ENCODE data around the gene CCDC142. TPM values are rescaled to one million over a fixed set of nuclear protein-coding genes. Genes with fewer than 3 reads are reported as not detected.
A peak's percentile ranks its signal among the peaks of the same experiment; 100 is the strongest.

CCDC142 gene
- total RNA-seq, 4 donors from 2014 or later: 6.5 to 24.6 (median 14.5) TPM

DNA sequence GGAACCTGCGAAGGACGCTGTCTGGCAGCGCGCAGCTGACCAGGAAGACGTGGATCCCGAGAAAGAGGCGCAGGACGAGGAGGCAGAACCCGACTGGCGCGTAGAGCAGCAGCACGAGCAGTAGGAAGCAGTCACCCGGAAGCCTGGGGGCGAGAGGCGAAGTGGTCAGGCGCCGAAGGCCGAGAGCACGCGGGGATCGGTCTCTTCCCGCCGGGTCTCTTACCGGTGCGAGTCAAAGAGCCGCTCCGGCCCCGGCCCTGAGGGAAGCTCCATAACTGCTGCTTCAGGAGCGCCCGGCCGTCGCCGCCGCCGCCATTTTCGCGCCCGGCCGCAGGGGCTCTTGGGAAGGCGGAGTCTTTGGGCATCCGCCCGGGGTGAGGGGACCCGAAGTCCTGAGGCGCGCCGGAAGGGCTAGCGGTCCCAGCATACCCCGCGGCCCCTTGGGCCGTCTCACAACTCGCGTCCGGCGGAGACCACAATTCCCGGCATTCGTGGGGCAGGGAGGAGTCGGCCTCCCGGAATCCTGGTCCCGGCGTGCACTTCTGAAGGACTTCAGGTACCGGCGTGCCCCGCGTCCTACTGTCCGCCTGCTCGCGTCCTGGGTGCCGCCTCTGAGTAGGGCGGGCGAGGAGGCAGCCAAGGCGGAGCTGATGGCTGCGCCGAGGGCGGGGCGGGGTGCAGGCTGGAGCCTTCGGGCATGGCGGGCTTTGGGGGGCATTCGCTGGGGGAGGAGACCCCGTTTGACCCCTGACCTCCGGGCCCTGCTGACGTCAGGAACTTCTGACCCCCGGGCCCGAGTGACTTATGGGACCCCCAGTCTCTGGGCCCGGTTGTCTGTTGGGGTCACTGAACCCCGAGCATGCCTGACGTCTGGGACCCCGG lies 46.8 kb upstream of the CCDC142 start, which contains the start of the genes AUP1 and HTRA2:
TSS of gene AUP1 (minus strand) at position 350 of the 882 bp plus-strand sequence. CDS start at position 273, 77 bp downstream.
TSS of gene HTRA2 (plus strand) at position 577 of the 882 bp plus-strand sequence. CDS start at position 651, 74 bp downstream.
- intact Hi-C loops (cut with DNase I): loop anchor here (5.0 kb wide), 1 partner anchor 47 kb away; the partner anchor contains the start of genes CCDC142 and TTC31
- 0% methylated on average over 28 of the region's 87 CpGs; no CpG with 5 or more reads in 1 of the 2 donors for WGBS, 2 donors

DNA sequence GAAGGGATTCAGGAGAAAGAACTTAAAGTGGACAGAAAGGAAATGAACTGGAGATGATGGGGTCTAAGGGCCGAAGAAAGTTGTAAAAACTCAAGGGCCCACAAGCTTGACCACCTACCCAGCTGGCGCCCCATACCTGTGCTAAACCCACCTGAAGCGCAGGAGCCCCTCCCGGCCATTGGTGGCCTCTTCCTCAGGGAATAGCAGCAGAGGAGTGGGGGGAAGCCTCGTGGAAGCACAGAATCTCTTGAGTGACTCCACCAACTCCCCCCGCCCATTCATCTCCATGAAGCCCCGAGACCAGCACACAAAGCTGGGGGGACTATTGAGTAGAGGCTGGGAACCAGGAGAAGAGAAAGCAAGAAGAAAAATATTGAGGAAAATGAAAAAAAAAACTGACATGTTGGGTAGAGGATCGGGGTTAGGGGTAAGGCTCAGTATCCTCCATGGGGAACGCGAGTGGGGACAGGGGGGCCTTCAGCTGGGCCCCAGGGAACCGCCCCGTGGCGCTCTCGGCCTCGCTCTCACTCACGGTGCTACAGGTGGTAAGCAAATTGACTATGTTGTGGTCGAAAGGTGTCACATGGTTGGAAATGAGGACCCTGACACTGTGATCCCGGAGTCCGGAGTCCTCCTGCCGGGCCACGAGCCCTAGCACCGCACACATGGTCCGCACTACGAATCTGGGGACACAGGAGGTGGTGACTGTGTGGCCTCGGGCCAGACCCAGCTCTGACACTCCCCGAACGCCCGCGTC lies 46.0 kb upstream of the CCDC142 start:
- peaks cover 18 to 58% (median 28%) of the 10 kb centered on the region in 3 donors for H3K4me1 ChIP-seq
- WGBS, 2 donors: 21 to 22% methylated on average over 19 to 20 of the region's 29 CpGs
- peak overlapping the region; percentile 83 to 98 (median 90) for H3K4me3 ChIP-seq
- TF ChIP-seq, protein P1, sequence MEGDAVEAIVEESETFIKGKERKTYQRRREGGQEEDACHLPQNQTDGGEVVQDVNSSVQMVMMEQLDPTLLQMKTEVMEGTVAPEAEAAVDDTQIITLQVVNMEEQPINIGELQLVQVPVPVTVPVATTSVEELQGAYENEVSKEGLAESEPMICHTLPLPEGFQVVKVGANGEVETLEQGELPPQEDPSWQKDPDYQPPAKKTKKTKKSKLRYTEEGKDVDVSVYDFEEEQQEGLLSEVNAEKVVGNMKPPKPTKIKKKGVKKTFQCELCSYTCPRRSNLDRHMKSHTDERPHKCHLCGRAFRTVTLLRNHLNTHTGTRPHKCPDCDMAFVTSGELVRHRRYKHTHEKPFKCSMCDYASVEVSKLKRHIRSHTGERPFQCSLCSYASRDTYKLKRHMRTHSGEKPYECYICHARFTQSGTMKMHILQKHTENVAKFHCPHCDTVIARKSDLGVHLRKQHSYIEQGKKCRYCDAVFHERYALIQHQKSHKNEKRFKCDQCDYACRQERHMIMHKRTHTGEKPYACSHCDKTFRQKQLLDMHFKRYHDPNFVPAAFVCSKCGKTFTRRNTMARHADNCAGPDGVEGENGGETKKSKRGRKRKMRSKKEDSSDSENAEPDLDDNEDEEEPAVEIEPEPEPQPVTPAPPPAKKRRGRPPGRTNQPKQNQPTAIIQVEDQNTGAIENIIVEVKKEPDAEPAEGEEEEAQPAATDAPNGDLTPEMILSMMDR (IDR thresholded peaks at IDR 0.05): no peak
- no peak for TF ChIP-seq POLR2A (IDR thresholded peaks at IDR 0.05)
- intact Hi-C loops (cut with DNase I): loop anchor here (5.0 kb wide), 1 partner anchor 46 kb away; the partner anchor contains the start of genes CCDC142 and TTC31
- H3K9me3 ChIP-seq: no peaks in the 10 kb centered on the region
- H3K27ac ChIP-seq: peak overlapping the region; percentile 90 to 95 (median 91)
- peaks cover 7 to 45% (median 21%) of the 10 kb centered on the region in 3 donors for H3K36me3 ChIP-seq
- no peak for DNase-seq
- no peaks in the 10 kb centered on the region for H3K27me3 ChIP-seq

More for the DNA sequence above, 46.8 kb upstream of the CCDC142 start, which contains the start of the genes AUP1 and HTRA2:
- Histone ChIP-seq H3K4me1 (peaks cover 18 to 58% (median 28%) of the 10 kb centered on the region in 3 donors), H3K27ac (peak within 1 kb of the TSS; percentile 90 to 95 (median 91)), H3K4me3 (peak within 1 kb of the TSS; percentile 83 to 98 (median 90)), H3K9me3 (no peaks in the 10 kb centered on the region), H3K27me3 (no peaks in the 10 kb centered on the region), H3K36me3 (peaks cover 7 to 47% (median 21%) of the 10 kb centered on the region in 3 donors)
- peak; percentile 92 for DNase-seq
- TF ChIP-seq, protein P1 (IDR thresholded peaks at IDR 0.05): peak in 2 of 6 experiments; percentile 8 to 57
- peak in 3 of 4 donors; percentile 68 to 86 (median 76) for TF ChIP-seq POLR2A (IDR thresholded peaks at IDR 0.05)

DNA sequence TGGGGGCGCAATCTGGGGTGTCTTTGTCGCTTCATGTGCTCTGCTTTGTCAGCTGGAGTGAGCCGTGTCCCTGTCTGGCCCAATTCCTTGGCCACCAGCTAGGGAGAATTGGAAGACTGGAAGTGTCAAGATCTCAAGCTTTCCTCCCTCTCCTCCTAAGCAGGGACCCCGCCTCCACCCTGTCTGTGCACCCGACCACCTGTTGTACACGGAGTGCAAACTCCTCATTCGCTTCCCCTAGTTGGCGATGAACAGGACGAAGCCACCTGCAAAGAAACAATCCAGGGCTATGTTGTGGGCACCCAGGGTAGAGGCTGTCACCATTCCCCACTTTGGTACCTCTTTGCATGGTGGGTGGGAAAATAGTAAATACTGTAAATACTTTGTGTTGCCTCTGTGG lies 44.9 kb upstream of the CCDC142 start:
- no peak for DNase-seq

DNA sequence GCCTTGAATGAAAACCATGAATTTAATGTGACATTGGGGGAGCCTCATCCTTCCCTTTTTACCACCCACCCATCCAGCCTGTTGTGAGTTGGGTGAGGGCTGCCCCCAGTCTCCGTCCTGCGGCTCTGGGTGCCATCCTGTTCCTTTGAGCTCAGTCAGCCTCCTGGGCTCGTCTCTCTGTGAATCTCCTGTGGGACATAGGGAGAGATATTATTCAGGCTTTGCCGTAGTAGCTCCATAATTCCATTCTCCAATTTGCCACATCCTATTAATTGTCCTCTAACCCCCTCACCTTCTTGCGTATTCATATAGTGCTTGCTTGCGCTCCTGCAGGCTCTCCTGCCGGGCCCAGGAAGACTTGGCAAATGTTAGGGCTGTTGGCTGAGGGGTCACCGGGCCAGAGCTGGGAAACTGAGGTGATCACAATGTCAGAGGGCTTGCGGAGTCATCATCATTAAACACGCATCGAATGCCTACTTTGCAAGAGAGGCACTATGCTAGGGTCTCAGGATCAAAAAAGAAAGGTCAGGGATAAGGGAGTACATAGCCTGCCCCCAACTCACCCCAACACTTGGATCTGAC lies 43.9 kb upstream of the CCDC142 start:
- no peak for DNase-seq
- intact Hi-C loops (cut with DNase I): loop anchor here (5.0 kb wide), 1 partner anchor 44 kb away; the partner anchor contains the start of genes CCDC142 and TTC31
- 96 to 100% methylated on average over 8 to 11 of the region's 11 CpGs for WGBS, 2 donors

More for the DNA sequence above, 44.9 kb upstream of the CCDC142 start:
- 91 to 96% methylated on average over 6 to 9 of the region's 9 CpGs for WGBS, 2 donors
- Histone ChIP-seq H3K27me3 (no peaks in the 10 kb centered on the region), H3K9me3 (no peaks in the 10 kb centered on the region), H3K36me3 (peaks cover 7 to 35% (median 15%) of the 10 kb centered on the region in 3 donors), H3K4me1 (peaks cover 18 to 58% (median 28%) of the 10 kb centered on the region in 3 donors), H3K27ac (no peak overlapping the region), H3K4me3 (no peak overlapping the region)
- TF ChIP-seq, protein P1 (IDR thresholded peaks at IDR 0.05): no peak
- no peak for TF ChIP-seq POLR2A (IDR thresholded peaks at IDR 0.05)
- intact Hi-C loops (cut with DNase I): loop anchor here (5.0 kb wide), 1 partner anchor 45 kb away; the partner anchor contains the start of genes CCDC142 and TTC31

More for the DNA sequence above, 43.9 kb upstream of the CCDC142 start:
- H3K9me3 ChIP-seq: no peaks in the 10 kb centered on the region
- peaks cover 7 to 29% (median 11%) of the 10 kb centered on the region in 3 donors for H3K36me3 ChIP-seq
- H3K4me1 ChIP-seq: peaks cover 18 to 54% (median 28%) of the 10 kb centered on the region in 3 donors
- TF ChIP-seq, protein P1 (IDR thresholded peaks at IDR 0.05): no peak
- no peak for TF ChIP-seq POLR2A (IDR thresholded peaks at IDR 0.05)
- H3K4me3 ChIP-seq: no peak overlapping the region
- no peaks in the 10 kb centered on the region for H3K27me3 ChIP-seq
- H3K27ac ChIP-seq: peak overlapping the region in 1 of 4 donors; percentile 14
